A549 (cell line): ENCODE measurements around the gene DMAC2. TPM values are rescaled to one million over a fixed set of nuclear protein-coding genes. Genes with fewer than 3 reads are reported as not detected.

Experiments
- ATAC-seq, 2 experiments: fragments of 200-7000 bp in 1 of 2; fragments of >200 bp in 1 of 2; cut with Nextera tagmentation in 1 of 2; cut with Tn5 transposase in 1 of 2; 3 replicates each; pipeline versions ENCODE4 v1.8.0 to v1.9.1; 2018 to 2020; ENCODE audit warnings: mild to moderate bottlenecking in 1 of 2, moderate library complexity in 1 of 2
- CTCF ChIA-PET: fragments of 300-600 bp; sonication (Branson Sonifier 250); formaldehyde crosslinking; extraction: SDS; loops from one replicate; lab custom pipeline; 2021; ENCODE audit warnings: antibody characterized with exemption, inconsistent platforms; lab: Yijun Ruan, JAX
- POLR2A ChIA-PET: fragments of 350-600 bp; formaldehyde crosslinking; extraction: SDS; loops from one replicate; lab custom pipeline; 2021; ENCODE audit warnings: antibody characterized with exemption, inconsistent platforms; lab: Yijun Ruan, JAX
- DNase-seq, 2 experiments: peaks; one replicate each; pipeline versions ENCODE4 v3.0.0 to v3.0.0-alpha.2; 2011 to 2016; ENCODE audit warnings: low read depth in 1 of 2, low spot score in 1 of 2
- FAIRE-seq: peaks from 2 replicates; lab custom pipeline; 2011; peaks lifted over from hg19 to GRCh38; lab: Jason Lieb, UNC
- H3K27ac ChIP-seq, 2 experiments: fragments of >200 bp; sonication (Bioruptor Twin); formaldehyde crosslinking; 3 replicates each; pipeline ENCODE4 v1.5.1; 2016 to 2017
- H3K4me1 ChIP-seq: fragments of >200 bp; sonication (Bioruptor Twin); formaldehyde crosslinking; 3 replicates; pipeline ENCODE4 v1.6.1; 2016
- H3K4me2 ChIP-seq: fragments of >200 bp; sonication (Bioruptor Twin); formaldehyde crosslinking; 3 replicates; pipeline ENCODE4 v1.6.1; 2016
- H3K4me3 ChIP-seq: fragments of >200 bp; sonication (Bioruptor Twin); formaldehyde crosslinking; 3 replicates; pipeline ENCODE4 v1.5.1; 2016
- H3K9me3 ChIP-seq: fragments of >200 bp; sonication (Bioruptor Twin); formaldehyde crosslinking; 3 replicates; pipeline ENCODE4 v1.6.1; 2016
- CBX2 ChIP-seq: fragments of 200-600 bp; sonication (generic); IDR thresholded peaks from 2 replicates; pipeline ENCODE4 v1.6.1; 2016; ENCODE audit warnings: low read depth, mild to moderate bottlenecking, borderline replicate concordance
- EHF ChIP-seq: fragments of 250-450 bp; sonication (Bioruptor Pico); IDR thresholded peaks from 2 replicates; pipeline ENCODE4 v1.5.0; 2020; ENCODE audit warnings: mild to moderate bottlenecking
- EP300 ChIP-seq, 2 experiments: fragments of >200 bp; sonication (Bioruptor Twin); formaldehyde crosslinking; IDR thresholded peaks; 2 replicates in 1 of 2; 3 replicates in 1 of 2; pipeline ENCODE4 v1.6.1; 2016 to 2017
- GATA3 ChIP-seq: IDR thresholded peaks from 2 replicates; pipeline ENCODE4 v1.6.1; 2012; ENCODE audit warnings: borderline replicate concordance
- HEYL ChIP-seq: fragments of 250-450 bp; sonication (Bioruptor Pico); IDR thresholded peaks from 2 replicates; pipeline ENCODE4 v1.8.0; 2021; ENCODE audit warnings: mild to moderate bottlenecking, moderate library complexity
- HOXB13 ChIP-seq: fragments of 250-450 bp; sonication (Bioruptor Pico); IDR thresholded peaks from 2 replicates; pipeline ENCODE4 v1.5.0; 2020; ENCODE audit warnings: low read depth, mild to moderate bottlenecking, moderate library complexity
- KDM1A ChIP-seq: fragments of 200-600 bp; sonication (generic); IDR thresholded peaks from 2 replicates; pipeline ENCODE4 v1.6.1; 2016; ENCODE audit warnings: low read depth, mild to moderate bottlenecking
- MAZ ChIP-seq: fragments of 150-350 bp; IDR thresholded peaks from 2 replicates; pipeline ENCODE4 v1.6.1; 2014; ENCODE audit warnings: antibody characterized with exemption, low read depth, low read length, borderline replicate concordance
- NFE2L2 ChIP-seq: fragments of 150-350 bp; conservative IDR thresholded peaks from 2 replicates; pipeline ENCODE4 v1.6.1; 2014; ENCODE audit warnings: low read length
- PHF8 ChIP-seq: fragments of 200-600 bp; sonication (generic); IDR thresholded peaks from 2 replicates; pipeline ENCODE4 v1.6.1; 2016; ENCODE audit warnings: low read depth, mild to moderate bottlenecking, antibody characterized with exemption, moderate library complexity, borderline replicate concordance
- POLR2AphosphoS2 ChIP-seq: conservative IDR thresholded peaks from 2 replicates; pipeline ENCODE4 v1.6.1; 2012; ENCODE audit warnings: low read length, improper control_type of control experiment, inconsistent platforms
- ZC3H11A ChIP-seq: fragments of 450-650 bp; IDR thresholded peaks from 2 replicates; pipeline ENCODE4 v1.6.1; 2014; ENCODE audit warnings: antibody characterized with exemption, mild to moderate bottlenecking
- ZFP36 ChIP-seq: fragments of 450-650 bp; IDR thresholded peaks from 2 replicates; pipeline ENCODE4 v1.6.1; 2014; ENCODE audit warnings: borderline replicate concordance; ENCODE audit not compliant: partially characterized antibody
- WGBS: methylation state at CpG from one replicate; pipeline ENCODE4 v1.1.6; 2017; ENCODE audit errors: missing lambda C conversion rate; 5-methylcytosine and 5-hydroxymethylcytosine counted together
- polyA plus RNA-seq, 4 experiments: library from polyadenylated mRNA; depleted of rRNA in 3 of 4; stranded (reverse); fragments of >200 nt; fragmentation: RNase III in 1 of 4; extraction: RNeasy Plus Mini Kit Qiagen cat#74134 plus additional on column Dnase treatment in 1 of 4; gene quantifications; 2 replicates in 3 of 4; 3 replicates in 1 of 4; pipeline ENCODE4 v1.2.3, GENCODE V29; 2011 to 2017
- TF ChIP-seq, protein P1 (sequence below): fragments of 450-650 bp; IDR thresholded peaks from 2 replicates; pipeline ENCODE4 v1.6.1; 2014; ENCODE audit warnings: antibody characterized with exemption
- TF ChIP-seq, protein P2 (sequence below): IDR thresholded peaks from 2 replicates; pipeline ENCODE4 v1.6.1; 2012; ENCODE audit warnings: low read depth, borderline replicate concordance
- TF ChIP-seq, protein P3 (sequence below): fragments of >200 bp; sonication (Bioruptor Twin); formaldehyde crosslinking; IDR thresholded peaks from 3 replicates; pipeline ENCODE4 v1.5.1; 2016
- TF ChIP-seq, protein P4 (sequence below): IDR thresholded peaks from 2 replicates; pipeline ENCODE4 v1.6.1; 2012
- TF ChIP-seq, protein P5 (sequence below): fragments of 250-450 bp; sonication (Bioruptor Pico); IDR thresholded peaks from 2 replicates; pipeline ENCODE4 v1.5.0; 2021; ENCODE audit warnings: mild to moderate bottlenecking, moderate library complexity, borderline replicate concordance

DMAC2 gene
- polyA plus RNA-seq, 2 of the 4 experiments (the other 2 are of a cell fraction), result 132 to 155 TPM

DNA sequence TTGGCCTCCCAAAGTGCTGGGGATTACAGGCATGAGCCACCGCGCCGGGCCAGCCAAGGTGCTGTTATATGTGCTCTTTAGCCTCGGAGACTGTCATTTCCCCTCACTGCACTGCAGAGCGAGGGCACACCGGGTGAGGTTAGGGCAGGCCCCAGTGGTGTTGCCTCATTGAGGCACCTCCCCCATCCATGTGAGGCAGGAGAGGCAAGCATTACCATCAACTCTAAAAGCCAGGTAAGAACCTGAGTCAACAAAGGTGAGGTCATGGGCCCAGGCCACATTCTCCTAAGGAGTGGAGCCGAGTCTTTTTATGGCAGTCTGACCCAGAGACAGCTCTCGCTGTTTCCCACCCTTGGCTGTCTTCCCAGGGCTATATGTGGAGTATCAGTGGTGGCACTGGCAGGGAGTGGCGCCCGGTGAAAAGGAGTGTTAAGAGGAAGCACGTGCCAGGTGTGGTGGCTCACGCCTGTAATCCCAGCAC is 23.5 kb downstream of the DMAC2 start:
- Histone ChIP-seq H3K4me3 (no peak overlapping the region), H3K9me3 (no peaks in the 10 kb centered on the region), H3K4me1 (no peaks in the 10 kb centered on the region), H3K27ac (no peak overlapping the region), H3K4me2 (no peak overlapping the region)
- ATAC-seq (no peak), DNase-seq (no peak), FAIRE-seq (no peak)
- ChIA-PET POLR2A (interaction anchor here (0.6 to 1.4 kb wide), 2 partner anchors 20 to 23 kb away, joined by 3 read pairs; no protein-coding TSS in a partner anchor), CTCF (interaction anchor here (0.7 to 3.5 kb wide), 7 partner anchors 8 to 147 kb away, joined by 3 to 15 read pairs (median 3); partner anchors contain the start of gene DMAC2)
- no peak for TF ChIP-seq HEYL (CRISPR knock-in tag)
- TF ChIP-seq, protein P1, sequence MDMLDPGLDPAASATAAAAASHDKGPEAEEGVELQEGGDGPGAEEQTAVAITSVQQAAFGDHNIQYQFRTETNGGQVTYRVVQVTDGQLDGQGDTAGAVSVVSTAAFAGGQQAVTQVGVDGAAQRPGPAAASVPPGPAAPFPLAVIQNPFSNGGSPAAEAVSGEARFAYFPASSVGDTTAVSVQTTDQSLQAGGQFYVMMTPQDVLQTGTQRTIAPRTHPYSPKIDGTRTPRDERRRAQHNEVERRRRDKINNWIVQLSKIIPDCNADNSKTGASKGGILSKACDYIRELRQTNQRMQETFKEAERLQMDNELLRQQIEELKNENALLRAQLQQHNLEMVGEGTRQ, result no peak
- TF ChIP-seq, protein P2, sequence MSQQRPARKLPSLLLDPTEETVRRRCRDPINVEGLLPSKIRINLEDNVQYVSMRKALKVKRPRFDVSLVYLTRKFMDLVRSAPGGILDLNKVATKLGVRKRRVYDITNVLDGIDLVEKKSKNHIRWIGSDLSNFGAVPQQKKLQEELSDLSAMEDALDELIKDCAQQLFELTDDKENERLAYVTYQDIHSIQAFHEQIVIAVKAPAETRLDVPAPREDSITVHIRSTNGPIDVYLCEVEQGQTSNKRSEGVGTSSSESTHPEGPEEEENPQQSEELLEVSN, result no peak
- 91% methylated on average over 12 of the region's 12 CpGs for WGBS

DNA sequence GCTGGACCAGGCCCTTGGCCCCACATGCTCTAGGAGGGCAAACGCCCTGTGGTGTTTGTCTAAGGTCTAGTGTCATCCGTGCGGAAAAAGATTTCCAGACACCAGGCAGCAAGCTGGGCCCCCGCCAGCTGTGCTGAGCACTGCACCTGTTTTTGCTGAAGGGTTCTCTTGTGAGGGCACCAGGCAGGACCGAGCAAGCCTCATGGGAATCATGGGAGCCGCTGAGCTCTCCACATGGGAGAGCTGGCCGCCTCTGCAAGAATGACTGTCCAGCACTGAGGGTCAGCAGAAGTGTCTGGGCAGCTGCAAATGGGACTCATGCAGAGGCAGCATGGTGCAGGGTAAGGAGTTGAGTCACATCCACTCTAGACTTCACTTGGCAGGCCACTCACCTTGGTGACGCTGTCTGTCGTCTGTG is 24.5 kb downstream of the DMAC2 start:
- CTCF ChIA-PET, result interaction anchor here (1.0 to 2.0 kb wide), 9 partner anchors 9 to 148 kb away, joined by 3 to 4 read pairs (median 3); partner anchors contain the start of genes B3GNT8 and DMAC2
- POLR2A ChIA-PET, result interaction anchor here (0.5 kb wide), 1 partner anchor 460 kb away, joined by 3 read pairs; no protein-coding TSS in a partner anchor
- no peak for TF ChIP-seq PHF8
- TF ChIP-seq, protein P3, sequence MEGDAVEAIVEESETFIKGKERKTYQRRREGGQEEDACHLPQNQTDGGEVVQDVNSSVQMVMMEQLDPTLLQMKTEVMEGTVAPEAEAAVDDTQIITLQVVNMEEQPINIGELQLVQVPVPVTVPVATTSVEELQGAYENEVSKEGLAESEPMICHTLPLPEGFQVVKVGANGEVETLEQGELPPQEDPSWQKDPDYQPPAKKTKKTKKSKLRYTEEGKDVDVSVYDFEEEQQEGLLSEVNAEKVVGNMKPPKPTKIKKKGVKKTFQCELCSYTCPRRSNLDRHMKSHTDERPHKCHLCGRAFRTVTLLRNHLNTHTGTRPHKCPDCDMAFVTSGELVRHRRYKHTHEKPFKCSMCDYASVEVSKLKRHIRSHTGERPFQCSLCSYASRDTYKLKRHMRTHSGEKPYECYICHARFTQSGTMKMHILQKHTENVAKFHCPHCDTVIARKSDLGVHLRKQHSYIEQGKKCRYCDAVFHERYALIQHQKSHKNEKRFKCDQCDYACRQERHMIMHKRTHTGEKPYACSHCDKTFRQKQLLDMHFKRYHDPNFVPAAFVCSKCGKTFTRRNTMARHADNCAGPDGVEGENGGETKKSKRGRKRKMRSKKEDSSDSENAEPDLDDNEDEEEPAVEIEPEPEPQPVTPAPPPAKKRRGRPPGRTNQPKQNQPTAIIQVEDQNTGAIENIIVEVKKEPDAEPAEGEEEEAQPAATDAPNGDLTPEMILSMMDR, result no peak
- TF ChIP-seq, protein P4, sequence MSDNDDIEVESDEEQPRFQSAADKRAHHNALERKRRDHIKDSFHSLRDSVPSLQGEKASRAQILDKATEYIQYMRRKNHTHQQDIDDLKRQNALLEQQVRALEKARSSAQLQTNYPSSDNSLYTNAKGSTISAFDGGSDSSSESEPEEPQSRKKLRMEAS, result no peak
- H3K4me1 ChIP-seq, result no peaks in the 10 kb centered on the region
- WGBS, result 86% methylated on average over 9 of the region's 9 CpGs
- DNase-seq, result no peak
- H3K4me3 ChIP-seq, result no peak overlapping the region
- FAIRE-seq, result no peak
- H3K9me3 ChIP-seq, result no peaks in the 10 kb centered on the region
- no peak overlapping the region for H3K4me2 ChIP-seq
- no peak for ATAC-seq
- no peak overlapping the region for H3K27ac ChIP-seq

DNA sequence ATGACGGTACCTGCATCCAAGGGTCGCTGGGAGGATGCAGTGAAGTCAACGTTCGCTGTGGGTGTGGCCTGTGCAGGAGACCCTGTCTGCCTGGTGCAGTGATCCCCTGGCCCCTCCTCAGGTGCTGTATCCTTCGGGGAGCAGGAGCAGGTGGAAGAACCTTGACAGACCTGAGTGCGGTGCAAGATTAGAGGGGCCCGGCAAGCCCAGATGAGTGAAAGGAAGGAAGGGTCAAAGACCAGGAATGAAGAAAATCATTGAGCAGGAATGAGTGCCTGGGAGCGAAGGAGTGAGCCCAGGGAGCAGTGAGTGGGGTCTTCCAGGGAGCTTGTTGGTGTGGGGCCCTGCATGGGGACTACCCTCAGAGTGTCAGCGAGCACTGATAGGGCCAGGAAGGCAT is 25.3 kb downstream of the DMAC2 start:
- ATAC-seq (no peak), DNase-seq (no peak), FAIRE-seq (no peak)
- H3K27ac ChIP-seq, result no peak overlapping the region
- H3K9me3 ChIP-seq, result no peaks in the 10 kb centered on the region
- no peak overlapping the region for H3K4me3 ChIP-seq
- no peak for TF ChIP-seq ZC3H11A
- TF ChIP-seq GATA3, result no peak
- H3K4me2 ChIP-seq, result no peak overlapping the region
- ChIA-PET CTCF (interaction anchor here (0.7 to 1.5 kb wide), 7 partner anchors 10 to 98 kb away, joined by 3 to 4 read pairs (median 3); partner anchors contain the start of gene B3GNT8), POLR2A (interaction anchor here (1.0 kb wide), 1 partner anchor 17 kb away, joined by 4 read pairs; no protein-coding TSS in a partner anchor)
- peaks cover 5% of the 10 kb centered on the region for H3K4me1 ChIP-seq
- 91% methylated on average over 9 of the region's 9 CpGs for WGBS

DNA sequence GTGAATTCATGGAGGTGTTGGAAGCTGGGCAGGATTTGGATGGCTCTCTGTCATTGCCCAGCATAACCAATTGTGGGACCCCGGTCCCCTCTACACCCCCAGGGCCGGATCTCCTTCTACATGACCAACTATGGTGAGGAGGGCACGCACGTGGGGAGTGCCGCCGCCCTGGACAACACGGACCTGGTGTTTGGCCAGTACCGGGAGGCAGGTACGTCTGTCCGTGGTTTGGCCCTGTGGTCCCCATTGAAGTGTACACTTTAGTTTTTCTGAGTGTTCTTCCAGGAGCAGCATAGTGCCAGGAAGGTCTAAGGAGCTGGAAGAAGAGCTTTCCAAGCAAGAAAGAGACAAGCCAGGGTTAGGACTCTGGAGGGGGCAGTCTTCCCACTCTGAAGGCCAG is 25.8 kb downstream of the DMAC2 start:
- ChIA-PET CTCF (interaction anchor here (0.7 to 2.2 kb wide), 5 partner anchors 11 to 98 kb away, joined by 3 to 8 read pairs (median 4); partner anchors contain the start of gene B3GNT8), POLR2A (interaction anchor here (1.0 kb wide), 1 partner anchor 17 kb away, joined by 4 read pairs; no protein-coding TSS in a partner anchor)
- FAIRE-seq (no peak), DNase-seq (no peak), ATAC-seq (no peak)
- H3K4me1 ChIP-seq, result peaks cover 10% of the 10 kb centered on the region
- H3K27ac ChIP-seq, result no peak overlapping the region
- WGBS, result 92% methylated on average over 10 of the region's 10 CpGs
- no peaks in the 10 kb centered on the region for H3K9me3 ChIP-seq
- H3K4me3 ChIP-seq, result no peak overlapping the region
- H3K4me2 ChIP-seq, result no peak overlapping the region
- no peak for TF ChIP-seq EP300 (IDR thresholded peaks at IDR 0.05)
- no peak for TF ChIP-seq MAZ
- TF ChIP-seq CBX2, result no peak
- TF ChIP-seq, protein P5, sequence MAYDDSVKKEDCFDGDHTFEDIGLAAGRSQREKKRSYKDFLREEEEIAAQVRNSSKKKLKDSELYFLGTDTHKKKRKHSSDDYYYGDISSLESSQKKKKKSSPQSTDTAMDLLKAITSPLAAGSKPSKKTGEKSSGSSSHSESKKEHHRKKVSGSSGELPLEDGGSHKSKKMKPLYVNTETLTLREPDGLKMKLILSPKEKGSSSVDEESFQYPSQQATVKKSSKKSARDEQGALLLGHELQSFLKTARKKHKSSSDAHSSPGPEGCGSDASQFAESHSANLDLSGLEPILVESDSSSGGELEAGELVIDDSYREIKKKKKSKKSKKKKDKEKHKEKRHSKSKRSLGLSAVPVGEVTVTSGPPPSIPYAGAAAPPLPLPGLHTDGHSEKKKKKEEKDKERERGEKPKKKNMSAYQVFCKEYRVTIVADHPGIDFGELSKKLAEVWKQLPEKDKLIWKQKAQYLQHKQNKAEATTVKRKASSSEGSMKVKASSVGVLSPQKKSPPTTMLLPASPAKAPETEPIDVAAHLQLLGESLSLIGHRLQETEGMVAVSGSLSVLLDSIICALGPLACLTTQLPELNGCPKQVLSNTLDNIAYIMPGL, result no peak
- TF ChIP-seq NFE2L2, result no peak
- TF ChIP-seq ZC3H11A, result no peak
- TF ChIP-seq POLR2AphosphoS2, result no peak
- TF ChIP-seq ZFP36, result no peak
- TF ChIP-seq EHF (CRISPR knock-in tag), result no peak
- TF ChIP-seq KDM1A, result no peak
- TF ChIP-seq, protein P3, result no peak
- TF ChIP-seq HEYL (CRISPR knock-in tag), result no peak
- TF ChIP-seq HOXB13 (CRISPR knock-in tag), result no peak
